GM18511 (cell line): ENCODE data around the gene PHACTR4.
A peak's percentile ranks its signal among the peaks of the same experiment; 100 is the strongest.
"Not testable (repeated sequence)": the region's sequence is repeated elsewhere in the genome, so short reads cannot be mapped to it uniquely, and the experiment has no call there.

Experiments
- ATAC-seq: cut with Tn5 transposase; IDR thresholded peaks from one replicate; pipeline ENCODE4 v1.9.1; 2021; ENCODE audit warnings: mild to moderate bottlenecking, moderate library complexity; ENCODE audit not compliant: unreplicated experiment

Gene PHACTR4

GRCh38 chr1:28370239-28371009, 884 bp downstream of the PHACTR4 start:
- peak; percentile 26 for ATAC-seq

- ATAC-seq = no peak
Measured at GRCh38 chr1:28371010-28371377, 1.5 kb downstream of the PHACTR4 start.

- not testable (repeated sequence) for ATAC-seq
Measured at GRCh38 chr1:28373450-28373849, 3.9 kb downstream of the PHACTR4 start.

- ATAC-seq = no peak
Measured at GRCh38 chr1:28374297-28374696, 4.8 kb downstream of the PHACTR4 start.

- ATAC-seq = not testable (repeated sequence)
Measured at GRCh38 chr1:28375598-28375997, 6.1 kb downstream of the PHACTR4 start.

GRCh38 chr1:28376195-28376594, 6.7 kb downstream of the PHACTR4 start:
- not testable (repeated sequence) for ATAC-seq

- ATAC-seq = no peak
Measured at GRCh38 chr1:28378906-28379305, 9.4 kb downstream of the PHACTR4 start.

GRCh38 chr1:28380394-28380793, 10.9 kb downstream of the PHACTR4 start:
- ATAC-seq = no peak

GRCh38 chr1:28383785-28384184, 14.2 kb downstream of the PHACTR4 start:
- ATAC-seq = not testable (repeated sequence)

GRCh38 chr1:28392027-28392652, 22.6 kb downstream of the PHACTR4 start:
- ATAC-seq = no peak

- no peak for ATAC-seq
Measured at GRCh38 chr1:28394136-28394535, 24.6 kb downstream of the PHACTR4 start.

- ATAC-seq = no peak
Measured at GRCh38 chr1:28395181-28395580, 25.6 kb downstream of the PHACTR4 start.

- ATAC-seq = no peak
Measured at GRCh38 chr1:28401760-28402159, 32.2 kb downstream of the PHACTR4 start.

- ATAC-seq = no peak
Measured at GRCh38 chr1:28409090-28409489, 39.5 kb downstream of the PHACTR4 start.

- no peak for ATAC-seq
Measured at GRCh38 chr1:28411656-28412055, 42.1 kb downstream of the PHACTR4 start.

- no peak for ATAC-seq
Measured at GRCh38 chr1:28412731-28413130, 43.2 kb downstream of the PHACTR4 start.

- ATAC-seq = no peak
Measured at GRCh38 chr1:28416509-28417194, 47.1 kb downstream of the PHACTR4 start.

- ATAC-seq = no peak
Measured at GRCh38 chr1:28417441-28417922, 47.9 kb downstream of the PHACTR4 start.

- ATAC-seq = no peak
Measured at GRCh38 chr1:28417926-28418637, 48.5 kb downstream of the PHACTR4 start.

GRCh38 chr1:28421744-28422143, 52.2 kb downstream of the PHACTR4 start:
- ATAC-seq = no peak

- no peak for ATAC-seq
Measured at GRCh38 chr1:28426831-28427230, 57.3 kb downstream of the PHACTR4 start.
